Camera-type eye (tissue), 1 donor: ENCODE results near the gene PER3. TPM values are rescaled to one million over a fixed set of nuclear protein-coding genes. Genes with fewer than 3 reads are reported as not detected.

Experiments used
- total RNA-seq: library from RNA; depleted of rRNA; stranded (reverse); fragments of >200 nt; gene quantifications from one replicate; pipeline ENCODE4 v1.2.3, GENCODE V29; 2014

The PER3 gene
- 50.6 TPM for total RNA-seq

GRCh38 chr1:7783826-7784491 is at the start of gene PER3:
TSS of gene PER3 (plus strand) at chr1:7784291. CDS start at chr1:7784878, 587 bp downstream.

GRCh38 chr1:7770997-7771822 is 12.9 kb upstream of the PER3 start, which contains the start of gene VAMP3:
TSS of gene VAMP3 (plus strand) at chr1:7771296. CDS start at chr1:7771384, 88 bp downstream.

GRCh38 chr1:7852804-7853683 is 69.0 kb downstream of the PER3 start, which contains the start of gene UTS2:
TSS of gene UTS2 (minus strand) at chr1:7853065. CDS start at chr1:7853003, 62 bp downstream.

Other genes with a start within 250 kb of the PER3 start
- 63.3 TPM for gene VAMP3, start 13.0 kb upstream of the PER3 start, total RNA-seq
- gene UTS2, start 68.8 kb downstream of the PER3 start, total RNA-seq = not detected
- gene TNFRSF9, start 156.5 kb downstream of the PER3 start, total RNA-seq = not detected
- gene PARK7, start 177.4 kb downstream of the PER3 start, total RNA-seq = 168 TPM
- 40.9 TPM for gene ERRFI1, start 242.0 kb downstream of the PER3 start, total RNA-seq